CD4-positive, alpha-beta T cell (primary cell): ENCODE measurements around the gene ATP2B3. TPM values are rescaled to one million over a fixed set of nuclear protein-coding genes. Genes with fewer than 3 reads are reported as not detected.

Source experiments
- ATAC-seq: fragments of 200-7000 bp; cut with Tn5 transposase; one replicate; pipeline ENCODE4 v1.10.0; 2022; ENCODE audit warnings: mild to moderate bottlenecking; ENCODE audit not compliant: poor library complexity
- CTCF ChIA-PET: fragments of 350-600 bp; sonication (Branson Sonifier 250); formaldehyde crosslinking; loops from one replicate; lab custom pipeline; 2021; ENCODE audit warnings: antibody characterized with exemption, inconsistent platforms; lab: Charles Lee
- POLR2A ChIA-PET: fragments of 350-600 bp; sonication (Branson Sonifier 250); formaldehyde crosslinking; loops from one replicate; lab custom pipeline; 2021; ENCODE audit warnings: antibody characterized with exemption, inconsistent platforms; lab: Charles Lee
- DNase-seq, 14 experiments: peaks; one replicate each; pipeline ENCODE4 v3.0.0-alpha.2; 2013 to 2020; ENCODE audit warnings: mixed read lengths in 2 of 14
- H3K27ac ChIP-seq, 2 donors: one replicate each; pipeline versions ENCODE4 v1.5.1 to v1.7.0; 2013; ENCODE audit warnings: low read length in 2 of 2, low read depth in 1 of 2, mild to moderate bottlenecking in 1 of 2
- H3K27me3 ChIP-seq, 2 experiments: 1 replicate in 1 of 2; 2 replicates in 1 of 2; pipeline versions ENCODE4 v1.6.1 to v1.7.0; 2013; ENCODE audit warnings: low read length in 2 of 2, control low read depth in 1 of 2, mild to moderate bottlenecking in 1 of 2, moderate library complexity in 1 of 2; ENCODE audit not compliant: insufficient read depth in 2 of 2, control insufficient read depth in 1 of 2
- H3K36me3 ChIP-seq: one replicate; pipeline ENCODE4 v1.6.1; 2013; ENCODE audit warnings: low read length, control low read depth; ENCODE audit not compliant: insufficient read depth
- H3K4me1 ChIP-seq: one replicate; pipeline ENCODE4 v1.6.1; 2013; ENCODE audit warnings: low read length, control low read depth; ENCODE audit not compliant: insufficient read depth
- H3K4me3 ChIP-seq: one replicate; pipeline ENCODE4 v1.5.1; 2013; ENCODE audit warnings: mild to moderate bottlenecking, low read length, moderate library complexity
- H3K9me3 ChIP-seq, 2 experiments: 1 replicate in 1 of 2; 2 replicates in 1 of 2; pipeline versions ENCODE4 v1.6.1 to v1.7.0; 2013; ENCODE audit warnings: low read length in 2 of 2, mild to moderate bottlenecking in 2 of 2, control low read depth in 1 of 2, moderate library complexity in 1 of 2; ENCODE audit not compliant: control insufficient read depth in 1 of 2, insufficient read depth in 1 of 2
- H3K27ac Mint-ChIP-seq: one replicate; pipeline ENCODE4 v1.8.0; 2020; ENCODE audit warnings: mixed read lengths
- H3K27me3 Mint-ChIP-seq: one replicate; pipeline ENCODE4 v1.8.0; 2021; ENCODE audit warnings: mixed read lengths
- H3K36me3 Mint-ChIP-seq: one replicate; pipeline ENCODE4 v1.8.0; 2021; ENCODE audit warnings: low read depth, mixed read lengths
- H3K4me1 Mint-ChIP-seq: one replicate; pipeline ENCODE4 v1.8.0; 2021; ENCODE audit warnings: low read depth, mixed read lengths
- H3K4me3 Mint-ChIP-seq: one replicate; pipeline ENCODE4 v1.8.0; 2020; ENCODE audit warnings: mild to moderate bottlenecking, mixed read lengths
- H3K9me3 Mint-ChIP-seq: one replicate; pipeline ENCODE4 v1.8.0; 2020; ENCODE audit warnings: mixed read lengths
- intact Hi-C, 2 experiments: fragments of 100-400 bp; cut with DNase I in 1 of 2; cut with micrococcal nuclease in 1 of 2; formaldehyde crosslinking; loops; one replicate each; pipeline versions ENCODE4 v1.15.1 to v1.9.0; 2023 to 2025; cut with DNase I, micrococcal nuclease
- total RNA-seq, 174 experiments: library from RNA in 2 of 174; stranded (reverse) in 2 of 174; gene quantifications; one replicate each; pipeline ENCODE4 v1.2.3 and lab custom pipeline; 2021 to 2026
- TF ChIP-seq, protein P1 (sequence below): fragments of 200-600 bp; IDR thresholded peaks from one replicate; pipeline ENCODE4 v1.8.0; 2022; ENCODE audit warnings: antibody characterized with exemption, mild to moderate bottlenecking

ATP2B3 gene
- total RNA-seq, 2 experiments from 2014 or later = not detected

DNA sequence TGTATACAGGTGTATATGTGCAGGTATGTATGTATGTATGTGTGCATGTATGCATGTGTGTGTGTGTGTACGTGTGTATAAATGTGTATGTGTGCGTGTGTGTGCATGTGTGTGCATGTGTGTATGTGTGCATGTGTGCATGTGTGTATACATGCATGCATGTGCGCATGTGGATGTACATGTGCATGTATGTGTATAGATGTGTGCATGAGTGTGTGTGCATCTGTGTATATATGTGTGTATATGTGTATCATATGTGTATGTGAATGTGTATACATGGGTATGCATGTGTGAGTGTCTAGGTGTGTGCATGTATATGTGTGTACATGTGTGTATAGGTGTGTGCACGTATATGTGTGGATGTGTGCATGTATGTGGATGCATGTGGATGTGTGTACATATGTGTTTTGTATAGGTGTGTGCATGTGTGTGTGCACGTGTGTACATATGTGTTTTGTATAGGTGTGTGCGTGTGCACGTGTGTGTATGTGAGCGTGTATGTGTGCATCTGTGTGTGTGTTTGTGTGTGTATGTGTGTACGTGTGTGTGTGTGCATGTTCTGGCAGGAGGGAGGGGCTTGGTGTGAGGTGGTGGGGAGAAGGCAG is 16.7 kb upstream of the ATP2B3 start:
- ChIA-PET CTCF (no interaction called here), POLR2A (no interaction called here)
- no peaks in the 10 kb centered on the region for H3K36me3 ChIP-seq
- Mint-ChIP-seq H3K4me3 (no peak overlapping the region), H3K9me3 (no peaks in the 10 kb centered on the region), H3K4me1 (no peaks in the 10 kb centered on the region), H3K36me3 (no peaks in the 10 kb centered on the region), H3K27ac (no peak overlapping the region), H3K27me3 (no peaks in the 10 kb centered on the region)
- H3K27me3 ChIP-seq = no peaks in the 10 kb centered on the region
- no peak for DNase-seq
- TF ChIP-seq, protein P1, sequence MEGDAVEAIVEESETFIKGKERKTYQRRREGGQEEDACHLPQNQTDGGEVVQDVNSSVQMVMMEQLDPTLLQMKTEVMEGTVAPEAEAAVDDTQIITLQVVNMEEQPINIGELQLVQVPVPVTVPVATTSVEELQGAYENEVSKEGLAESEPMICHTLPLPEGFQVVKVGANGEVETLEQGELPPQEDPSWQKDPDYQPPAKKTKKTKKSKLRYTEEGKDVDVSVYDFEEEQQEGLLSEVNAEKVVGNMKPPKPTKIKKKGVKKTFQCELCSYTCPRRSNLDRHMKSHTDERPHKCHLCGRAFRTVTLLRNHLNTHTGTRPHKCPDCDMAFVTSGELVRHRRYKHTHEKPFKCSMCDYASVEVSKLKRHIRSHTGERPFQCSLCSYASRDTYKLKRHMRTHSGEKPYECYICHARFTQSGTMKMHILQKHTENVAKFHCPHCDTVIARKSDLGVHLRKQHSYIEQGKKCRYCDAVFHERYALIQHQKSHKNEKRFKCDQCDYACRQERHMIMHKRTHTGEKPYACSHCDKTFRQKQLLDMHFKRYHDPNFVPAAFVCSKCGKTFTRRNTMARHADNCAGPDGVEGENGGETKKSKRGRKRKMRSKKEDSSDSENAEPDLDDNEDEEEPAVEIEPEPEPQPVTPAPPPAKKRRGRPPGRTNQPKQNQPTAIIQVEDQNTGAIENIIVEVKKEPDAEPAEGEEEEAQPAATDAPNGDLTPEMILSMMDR = no peak
- H3K4me1 ChIP-seq = no peaks in the 10 kb centered on the region
- intact Hi-C loops = no loop called here
- H3K9me3 ChIP-seq = peaks cover 0 to 4% of the 10 kb centered on the region in 2 experiments
- H3K4me3 ChIP-seq = no peak overlapping the region
- ATAC-seq = no peak
- no peak overlapping the region for H3K27ac ChIP-seq

DNA sequence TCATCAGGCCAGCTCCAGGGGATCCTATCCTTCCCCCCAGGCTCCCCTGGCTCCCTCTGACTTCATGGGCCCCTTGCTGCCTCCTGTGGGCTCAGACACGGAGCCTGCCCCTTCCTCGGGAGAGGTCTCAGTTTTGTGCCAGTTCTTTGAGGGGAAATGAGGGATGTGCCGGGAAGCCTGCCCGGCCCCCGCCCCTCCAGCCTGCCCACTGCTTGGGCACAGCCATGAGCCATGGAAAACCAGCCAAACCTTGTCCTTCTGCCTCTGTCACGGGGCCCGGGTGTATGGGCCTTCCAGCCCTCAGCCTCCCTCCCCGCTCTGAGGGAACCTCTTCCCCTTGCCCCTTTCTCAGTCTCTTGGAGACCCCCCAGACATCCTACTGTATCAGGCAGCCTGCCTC is 15.9 kb upstream of the ATP2B3 start:
- DNase-seq (no peak), ATAC-seq (no peak)
- Mint-ChIP-seq H3K36me3 (no peaks in the 10 kb centered on the region), H3K27me3 (no peaks in the 10 kb centered on the region), H3K4me3 (no peak overlapping the region), H3K4me1 (no peaks in the 10 kb centered on the region), H3K9me3 (no peaks in the 10 kb centered on the region), H3K27ac (no peak overlapping the region)
- H3K27me3 ChIP-seq = no peaks in the 10 kb centered on the region
- H3K36me3 ChIP-seq = no peaks in the 10 kb centered on the region
- H3K9me3 ChIP-seq = no peaks in the 10 kb centered on the region
- H3K27ac ChIP-seq = no peak overlapping the region
- no peak overlapping the region for H3K4me3 ChIP-seq
- CTCF ChIA-PET = no interaction called here
- TF ChIP-seq, protein P1 = no peak
- H3K4me1 ChIP-seq = no peaks in the 10 kb centered on the region
- POLR2A ChIA-PET = no interaction called here
- intact Hi-C loops = no loop called here

DNA sequence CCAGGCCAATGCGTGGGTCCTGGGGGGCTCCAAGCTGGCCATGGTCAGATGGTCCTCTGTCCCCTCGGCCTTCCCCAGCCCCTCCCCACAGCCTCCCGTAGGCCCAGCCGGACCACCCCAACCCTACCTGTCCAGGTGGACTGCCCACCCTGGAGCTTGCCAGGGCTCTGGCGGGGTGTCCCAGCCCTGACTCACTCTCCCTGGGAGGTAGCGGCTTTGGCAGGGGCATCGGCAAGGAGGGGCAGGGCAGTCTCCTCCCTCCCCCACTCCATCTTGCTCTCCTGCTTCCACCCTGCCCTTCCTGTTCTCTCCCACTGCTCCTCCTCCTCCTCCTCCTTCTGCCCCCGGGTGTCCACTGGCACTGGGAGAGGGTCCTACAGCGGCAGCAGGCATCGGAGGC is 15.3 kb upstream of the ATP2B3 start:
- ChIA-PET POLR2A (no interaction called here), CTCF (no interaction called here)
- no peak overlapping the region for H3K27ac Mint-ChIP-seq
- no peaks in the 10 kb centered on the region for H3K9me3 ChIP-seq
- no peaks in the 10 kb centered on the region for H3K36me3 Mint-ChIP-seq
- intact Hi-C loops = no loop called here
- H3K27ac ChIP-seq = no peak overlapping the region
- H3K4me1 ChIP-seq = peaks cover 1% of the 10 kb centered on the region
- DNase-seq (no peak), ATAC-seq (no peak)
- H3K27me3 ChIP-seq = no peaks in the 10 kb centered on the region
- H3K4me3 Mint-ChIP-seq = no peak overlapping the region
- H3K36me3 ChIP-seq = no peaks in the 10 kb centered on the region
- no peak overlapping the region for H3K4me3 ChIP-seq
- no peaks in the 10 kb centered on the region for H3K4me1 Mint-ChIP-seq
- no peaks in the 10 kb centered on the region for H3K9me3 Mint-ChIP-seq
- TF ChIP-seq, protein P1 = no peak
- no peaks in the 10 kb centered on the region for H3K27me3 Mint-ChIP-seq
